Smooth muscle cell (in vitro differentiated cells): Measurements from ENCODE around the gene FAM117B. TPM values are rescaled to one million over a fixed set of nuclear protein-coding genes. Genes with fewer than 3 reads are reported as not detected.

Source experiments
- DNase-seq: peaks from one replicate; lab custom pipeline; 2025; ENCODE audit not compliant: unreplicated experiment; lab: John Stamatoyannopoulos, UW
- H2AFZ ChIP-seq: fragments of 200-600 bp; sonication (generic); 2 replicates; pipeline ENCODE4 v1.6.0; 2016; ENCODE audit warnings: antibody characterized with exemption, low read depth, mild to moderate bottlenecking
- H3F3A ChIP-seq: fragments of 200-600 bp; sonication (generic); 2 replicates; pipeline ENCODE4 v1.6.0; 2017; ENCODE audit warnings: antibody characterized with exemption, low read depth
- H3K27ac ChIP-seq: fragments of 200-600 bp; sonication (generic); 2 replicates; pipeline ENCODE4 v1.5.1; 2016; ENCODE audit warnings: low read depth, mild to moderate bottlenecking
- H3K27me3 ChIP-seq: fragments of 200-600 bp; sonication (generic); 2 replicates; pipeline ENCODE4 v1.6.1; 2016; ENCODE audit warnings: low read depth, mild to moderate bottlenecking
- H3K36me3 ChIP-seq: fragments of 200-600 bp; sonication (generic); 2 replicates; pipeline ENCODE4 v1.5.1; 2016; ENCODE audit warnings: low read depth
- H3K4me1 ChIP-seq: fragments of 200-600 bp; sonication (generic); 2 replicates; pipeline ENCODE4 v1.5.1; 2016; ENCODE audit warnings: low read depth
- H3K4me2 ChIP-seq: fragments of 200-600 bp; sonication (generic); 2 replicates; pipeline ENCODE4 v1.6.0; 2016; ENCODE audit warnings: mild to moderate bottlenecking
- H3K4me3 ChIP-seq: fragments of 200-600 bp; sonication (generic); 2 replicates; pipeline ENCODE4 v1.5.1; 2016; ENCODE audit warnings: mild to moderate bottlenecking
- H3K79me2 ChIP-seq: fragments of 200-600 bp; sonication (generic); 2 replicates; pipeline ENCODE4 v1.6.0; 2016; ENCODE audit warnings: low read depth, mild to moderate bottlenecking
- H3K9ac ChIP-seq: fragments of 200-600 bp; sonication (generic); 2 replicates; pipeline ENCODE4 v1.6.0; 2016; ENCODE audit warnings: low read depth
- H3K9me3 ChIP-seq: fragments of 200-600 bp; sonication (generic); replicated peaks from 2 replicates; pipeline ENCODE4 v1.5.1; 2016; ENCODE audit warnings: low read depth
- H4K20me1 ChIP-seq: fragments of 200-600 bp; sonication (generic); 2 replicates; pipeline ENCODE4 v1.6.0; 2016; ENCODE audit warnings: low read depth
- CTCF ChIP-seq: fragments of 200-600 bp; sonication (generic); IDR thresholded peaks from 2 replicates; pipeline ENCODE4 v1.5.1; 2017; ENCODE audit warnings: borderline replicate concordance, mild to moderate bottlenecking, antibody characterized with exemption; ENCODE audit not compliant: insufficient read depth, poor library complexity, severe bottlenecking
- WGBS: methylation state at CpG from one replicate; pipeline ENCODE4 v1.1.7; 2016; ENCODE audit warnings: low lambda C conversion rate; 5-methylcytosine and 5-hydroxymethylcytosine counted together
- polyA plus RNA-seq: library from polyadenylated mRNA; unstranded; fragments of >200 nt; fragmentation: Nextera tagmentation; extraction: Ambion mirVana; gene quantifications from 2 replicates; pipeline ENCODE4 v1.2.1, GENCODE V29; 2016
- total RNA-seq: library from RNA; depleted of rRNA; stranded (reverse); fragments of >200 nt; gene quantifications from 2 replicates; pipeline ENCODE4 v1.2.3, GENCODE V29; 2014

The FAM117B gene
- total and polyA plus RNA-seq, 2 experiments from 2014 or later: 5.4 to 11.1 TPM

- DNase-seq: no peak
- no peak overlapping the region for H3K9ac ChIP-seq
- H3K9me3 ChIP-seq: no peaks in the 10 kb centered on the region
- WGBS: 97% methylated on average over 6 of the region's 6 CpGs
- no peaks in the 10 kb centered on the region for H4K20me1 ChIP-seq
- no peaks in the 10 kb centered on the region for H3K36me3 ChIP-seq
- no peaks in the 10 kb centered on the region for H3K4me1 ChIP-seq
- H3F3A ChIP-seq: no peaks in the 10 kb centered on the region
- TF ChIP-seq CTCF: no peak
- H2AFZ ChIP-seq: no peak overlapping the region
- H3K27ac ChIP-seq: no peak overlapping the region
- no peak overlapping the region for H3K4me3 ChIP-seq
- H3K27me3 ChIP-seq: no peaks in the 10 kb centered on the region
- no peak overlapping the region for H3K4me2 ChIP-seq
- H3K79me2 ChIP-seq: no peaks in the 10 kb centered on the region
Measured at GRCh38 chr2:202754936-202755335, 120.2 kb downstream of the FAM117B start.

GRCh38 chr2:202756598-202756997 is 121.8 kb downstream of the FAM117B start:
- H3K4me2 ChIP-seq: no peak overlapping the region
- 97% methylated on average over 3 of the region's 3 CpGs for WGBS

GRCh38 chr2:202757339-202757738 is 122.6 kb downstream of the FAM117B start:
- Histone ChIP-seq H3K9me3 (no peaks in the 10 kb centered on the region), H4K20me1 (no peaks in the 10 kb centered on the region), H3K79me2 (no peaks in the 10 kb centered on the region), H3K4me1 (no peaks in the 10 kb centered on the region), H2AFZ (no peak overlapping the region), H3F3A (no peaks in the 10 kb centered on the region), H3K4me2 (no peak overlapping the region), H3K27ac (no peak overlapping the region), H3K36me3 (no peaks in the 10 kb centered on the region), H3K4me3 (no peak overlapping the region), H3K9ac (no peak overlapping the region), H3K27me3 (no peaks in the 10 kb centered on the region)
- no peak for TF ChIP-seq CTCF
- WGBS: 86% methylated on average over 5 of the region's 5 CpGs
- DNase-seq: no peak

More at GRCh38 chr2:202756598-202756997, 121.8 kb downstream of the FAM117B start:
- H2AFZ ChIP-seq: no peak overlapping the region
- H3F3A ChIP-seq: no peaks in the 10 kb centered on the region
- H3K36me3 ChIP-seq: no peaks in the 10 kb centered on the region
- H3K79me2 ChIP-seq: no peaks in the 10 kb centered on the region
- no peak for DNase-seq
- no peak for TF ChIP-seq CTCF
- no peak overlapping the region for H3K27ac ChIP-seq
- no peak overlapping the region for H3K9ac ChIP-seq
- H4K20me1 ChIP-seq: no peaks in the 10 kb centered on the region
- no peak overlapping the region for H3K4me3 ChIP-seq
- no peaks in the 10 kb centered on the region for H3K4me1 ChIP-seq
- no peaks in the 10 kb centered on the region for H3K27me3 ChIP-seq
- H3K9me3 ChIP-seq: no peaks in the 10 kb centered on the region

- no peak for TF ChIP-seq CTCF
- no peaks in the 10 kb centered on the region for H3K36me3 ChIP-seq
- H3K9me3 ChIP-seq: no peaks in the 10 kb centered on the region
- H3K9ac ChIP-seq: no peak overlapping the region
- no peak overlapping the region for H3K4me2 ChIP-seq
- no peak overlapping the region for H3K4me3 ChIP-seq
- no peaks in the 10 kb centered on the region for H3K27me3 ChIP-seq
- no peak overlapping the region for H3K27ac ChIP-seq
- H3K4me1 ChIP-seq: no peaks in the 10 kb centered on the region
- no peaks in the 10 kb centered on the region for H4K20me1 ChIP-seq
- H3K79me2 ChIP-seq: no peaks in the 10 kb centered on the region
- DNase-seq: no peak
- H3F3A ChIP-seq: no peaks in the 10 kb centered on the region
- WGBS: 51% methylated on average over 4 of the region's 4 CpGs
- H2AFZ ChIP-seq: no peak overlapping the region
Measured at GRCh38 chr2:202758128-202758527, 123.4 kb downstream of the FAM117B start.
